GM12878 (cell line): Measurements from ENCODE around the gene ACADVL. TPM values are rescaled to one million over a fixed set of nuclear protein-coding genes. Genes with fewer than 3 reads are reported as not detected.
A peak's percentile ranks its signal among the peaks of the same experiment; 100 is the strongest.

ENCODE experiments used
- BACH1 ChIP-seq: fragments of 450-650 bp; IDR thresholded peaks from 2 replicates; pipeline ENCODE4 v1.6.1; 2017; ENCODE audit warnings: mild to moderate bottlenecking, borderline replicate concordance
- POLR2AphosphoS5 ChIP-seq: IDR thresholded peaks from 2 replicates; pipeline ENCODE4 v1.6.1; 2011; ENCODE audit warnings: mild to moderate bottlenecking, low read length, inconsistent platforms
- SREBF1 ChIP-seq: IDR thresholded peaks from 2 replicates; pipeline ENCODE4 v1.6.1; 2012; ENCODE audit warnings: mild to moderate bottlenecking, low read length
- STAT3 ChIP-seq: IDR thresholded peaks from 2 replicates; pipeline ENCODE4 v1.6.1; 2011; ENCODE audit warnings: low read depth, low read length, improper control_type of control experiment
- SUPT20H ChIP-seq: IDR thresholded peaks from 2 replicates; pipeline ENCODE4 v1.6.1; 2011; ENCODE audit warnings: low read depth, mild to moderate bottlenecking, low read length, moderate library complexity, borderline replicate concordance; ENCODE audit not compliant: control insufficient read depth
- TAF1 ChIP-seq: IDR thresholded peaks from 2 replicates; pipeline ENCODE4 v1.6.1; 2011; ENCODE audit warnings: mild to moderate bottlenecking, low read depth, low read length, borderline replicate concordance
- YBX1 ChIP-seq: fragments of 450-650 bp; IDR thresholded peaks from 2 replicates; pipeline ENCODE4 v1.6.1; 2016; ENCODE audit warnings: antibody characterized with exemption
- polyA plus RNA-seq, 11 experiments: library from polyadenylated mRNA; depleted of rRNA in 4 of 11; unstranded in 6 of 11; stranded (reverse) in 5 of 11; fragments of >200 nt; fragmentation: Nextera tagmentation in 4 of 11; fragmentation: Illumina TruSeq in 1 of 11; extraction: Ambion mirVana in 4 of 11; extraction: Trizol in 1 of 11; gene quantifications; 1 replicate in 1 of 11; 2 replicates in 10 of 11; pipeline versions ENCODE4 v1.2.1 to v1.2.3, GENCODE V29; 2011 to 2016; ENCODE audit warnings: inconsistent platforms in 2 of 11, missing spikeins in 2 of 11, low read depth in 1 of 11
- total RNA-seq, 4 experiments: library from RNA; depleted of rRNA in 3 of 4; stranded (reverse); fragments of >200 nt in 3 of 4; fragmentation: Illumina TruSeq in 1 of 4; extraction: Trizol in 1 of 4; gene quantifications; 2 replicates each; pipeline versions ENCODE4 v1.2.1 to v1.2.3, GENCODE V29; 2013 to 2021
- TF ChIP-seq, protein P1 (sequence below): IDR thresholded peaks from 2 replicates; pipeline ENCODE4 v1.6.1; 2012; ENCODE audit warnings: mild to moderate bottlenecking, low read depth, low read length
- TF ChIP-seq, protein P2 (sequence below): fragments of 450-650 bp; IDR thresholded peaks from 2 replicates; pipeline ENCODE4 v1.6.1; 2016; ENCODE audit warnings: mild to moderate bottlenecking
- TF ChIP-seq, protein P3 (sequence below): IDR thresholded peaks from 2 replicates; pipeline ENCODE4 v1.6.1; 2011; ENCODE audit warnings: borderline replicate concordance, low read depth, mild to moderate bottlenecking, moderate library complexity, low read length; ENCODE audit not compliant: insufficient read depth, poor library complexity, severe bottlenecking
- TF ChIP-seq, protein P4 (sequence below): fragments of 150-350 bp; IDR thresholded peaks from 2 replicates; pipeline ENCODE4 v1.6.1; 2016; ENCODE audit warnings: low read depth, low read length
- TF ChIP-seq, protein P5 (sequence below): IDR thresholded peaks from 2 replicates; pipeline ENCODE4 v1.6.1; 2012; ENCODE audit warnings: low read depth, low read length, improper control_type of control experiment

ACADVL gene
- total and polyA plus RNA-seq, 10 of the 15 experiments (the other 5 are each of a cell fraction or from before 2014, with no cell fraction given) = 25.4 to 232 (median 180) TPM

DNA sequence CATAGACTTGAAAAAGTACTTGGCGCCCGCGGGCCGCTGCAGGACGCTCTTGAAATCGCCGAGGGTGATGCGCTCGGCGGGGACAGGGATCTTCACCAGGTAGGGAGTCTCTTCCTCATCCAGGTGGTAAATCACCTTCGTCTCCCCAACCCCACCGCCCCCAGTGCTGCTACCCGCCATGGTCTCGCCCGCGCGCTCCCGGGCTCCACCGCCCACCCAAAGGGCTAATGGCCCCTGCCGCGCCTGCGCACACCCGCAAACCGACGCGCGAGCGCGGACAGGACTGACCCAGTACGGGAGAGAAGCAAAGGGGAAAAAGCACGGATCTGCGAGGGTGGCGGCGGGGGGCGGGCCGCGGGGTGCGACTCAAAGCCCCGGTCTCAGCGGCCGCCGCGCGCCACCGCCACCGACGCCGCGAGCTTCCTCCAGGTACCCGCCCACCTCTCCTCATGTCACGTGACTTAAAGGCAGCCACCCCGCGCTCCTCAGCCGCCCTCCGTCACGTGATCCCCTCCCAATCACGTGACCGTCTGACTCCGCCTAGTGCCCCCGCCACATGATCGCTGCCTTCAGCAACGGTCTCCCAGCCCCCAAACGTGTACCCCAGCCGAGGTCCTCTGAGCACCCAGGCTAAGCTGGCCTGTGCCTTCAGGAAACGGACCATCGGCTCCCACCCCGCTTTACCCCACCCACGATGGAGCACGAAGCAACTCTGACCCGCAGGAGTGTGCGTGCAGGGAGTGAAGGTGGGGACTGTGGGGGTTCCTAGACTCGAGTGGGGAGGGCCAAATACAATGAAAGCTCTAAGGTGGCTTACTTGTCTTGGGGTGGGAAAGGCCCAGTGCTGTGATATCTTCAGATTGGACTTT lies 14.6 kb downstream of the ACADVL start, which contains the start of gene DVL2 (continued):
- TF ChIP-seq, protein P1, sequence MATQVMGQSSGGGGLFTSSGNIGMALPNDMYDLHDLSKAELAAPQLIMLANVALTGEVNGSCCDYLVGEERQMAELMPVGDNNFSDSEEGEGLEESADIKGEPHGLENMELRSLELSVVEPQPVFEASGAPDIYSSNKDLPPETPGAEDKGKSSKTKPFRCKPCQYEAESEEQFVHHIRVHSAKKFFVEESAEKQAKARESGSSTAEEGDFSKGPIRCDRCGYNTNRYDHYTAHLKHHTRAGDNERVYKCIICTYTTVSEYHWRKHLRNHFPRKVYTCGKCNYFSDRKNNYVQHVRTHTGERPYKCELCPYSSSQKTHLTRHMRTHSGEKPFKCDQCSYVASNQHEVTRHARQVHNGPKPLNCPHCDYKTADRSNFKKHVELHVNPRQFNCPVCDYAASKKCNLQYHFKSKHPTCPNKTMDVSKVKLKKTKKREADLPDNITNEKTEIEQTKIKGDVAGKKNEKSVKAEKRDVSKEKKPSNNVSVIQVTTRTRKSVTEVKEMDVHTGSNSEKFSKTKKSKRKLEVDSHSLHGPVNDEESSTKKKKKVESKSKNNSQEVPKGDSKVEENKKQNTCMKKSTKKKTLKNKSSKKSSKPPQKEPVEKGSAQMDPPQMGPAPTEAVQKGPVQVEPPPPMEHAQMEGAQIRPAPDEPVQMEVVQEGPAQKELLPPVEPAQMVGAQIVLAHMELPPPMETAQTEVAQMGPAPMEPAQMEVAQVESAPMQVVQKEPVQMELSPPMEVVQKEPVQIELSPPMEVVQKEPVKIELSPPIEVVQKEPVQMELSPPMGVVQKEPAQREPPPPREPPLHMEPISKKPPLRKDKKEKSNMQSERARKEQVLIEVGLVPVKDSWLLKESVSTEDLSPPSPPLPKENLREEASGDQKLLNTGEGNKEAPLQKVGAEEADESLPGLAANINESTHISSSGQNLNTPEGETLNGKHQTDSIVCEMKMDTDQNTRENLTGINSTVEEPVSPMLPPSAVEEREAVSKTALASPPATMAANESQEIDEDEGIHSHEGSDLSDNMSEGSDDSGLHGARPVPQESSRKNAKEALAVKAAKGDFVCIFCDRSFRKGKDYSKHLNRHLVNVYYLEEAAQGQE = no peak
- peak; percentile 88 for TF ChIP-seq POLR2AphosphoS5
- no peak for TF ChIP-seq YBX1
- peak; percentile 95; the same call in 1 of the 2 replicates for TF ChIP-seq BACH1
- TF ChIP-seq, protein P2, sequence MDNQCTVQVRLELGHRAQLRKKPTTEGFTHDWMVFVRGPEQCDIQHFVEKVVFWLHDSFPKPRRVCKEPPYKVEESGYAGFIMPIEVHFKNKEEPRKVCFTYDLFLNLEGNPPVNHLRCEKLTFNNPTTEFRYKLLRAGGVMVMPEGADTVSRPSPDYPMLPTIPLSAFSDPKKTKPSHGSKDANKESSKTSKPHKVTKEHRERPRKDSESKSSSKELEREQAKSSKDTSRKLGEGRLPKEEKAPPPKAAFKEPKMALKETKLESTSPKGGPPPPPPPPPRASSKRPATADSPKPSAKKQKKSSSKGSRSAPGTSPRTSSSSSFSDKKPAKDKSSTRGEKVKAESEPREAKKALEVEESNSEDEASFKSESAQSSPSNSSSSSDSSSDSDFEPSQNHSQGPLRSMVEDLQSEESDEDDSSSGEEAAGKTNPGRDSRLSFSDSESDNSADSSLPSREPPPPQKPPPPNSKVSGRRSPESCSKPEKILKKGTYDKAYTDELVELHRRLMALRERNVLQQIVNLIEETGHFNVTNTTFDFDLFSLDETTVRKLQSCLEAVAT = no peak
- TF ChIP-seq, protein P3, sequence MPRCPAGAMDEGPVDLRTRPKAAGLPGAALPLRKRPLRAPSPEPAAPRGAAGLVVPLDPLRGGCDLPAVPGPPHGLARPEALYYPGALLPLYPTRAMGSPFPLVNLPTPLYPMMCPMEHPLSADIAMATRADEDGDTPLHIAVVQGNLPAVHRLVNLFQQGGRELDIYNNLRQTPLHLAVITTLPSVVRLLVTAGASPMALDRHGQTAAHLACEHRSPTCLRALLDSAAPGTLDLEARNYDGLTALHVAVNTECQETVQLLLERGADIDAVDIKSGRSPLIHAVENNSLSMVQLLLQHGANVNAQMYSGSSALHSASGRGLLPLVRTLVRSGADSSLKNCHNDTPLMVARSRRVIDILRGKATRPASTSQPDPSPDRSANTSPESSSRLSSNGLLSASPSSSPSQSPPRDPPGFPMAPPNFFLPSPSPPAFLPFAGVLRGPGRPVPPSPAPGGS = peak; percentile 98
- TF ChIP-seq, protein P4, sequence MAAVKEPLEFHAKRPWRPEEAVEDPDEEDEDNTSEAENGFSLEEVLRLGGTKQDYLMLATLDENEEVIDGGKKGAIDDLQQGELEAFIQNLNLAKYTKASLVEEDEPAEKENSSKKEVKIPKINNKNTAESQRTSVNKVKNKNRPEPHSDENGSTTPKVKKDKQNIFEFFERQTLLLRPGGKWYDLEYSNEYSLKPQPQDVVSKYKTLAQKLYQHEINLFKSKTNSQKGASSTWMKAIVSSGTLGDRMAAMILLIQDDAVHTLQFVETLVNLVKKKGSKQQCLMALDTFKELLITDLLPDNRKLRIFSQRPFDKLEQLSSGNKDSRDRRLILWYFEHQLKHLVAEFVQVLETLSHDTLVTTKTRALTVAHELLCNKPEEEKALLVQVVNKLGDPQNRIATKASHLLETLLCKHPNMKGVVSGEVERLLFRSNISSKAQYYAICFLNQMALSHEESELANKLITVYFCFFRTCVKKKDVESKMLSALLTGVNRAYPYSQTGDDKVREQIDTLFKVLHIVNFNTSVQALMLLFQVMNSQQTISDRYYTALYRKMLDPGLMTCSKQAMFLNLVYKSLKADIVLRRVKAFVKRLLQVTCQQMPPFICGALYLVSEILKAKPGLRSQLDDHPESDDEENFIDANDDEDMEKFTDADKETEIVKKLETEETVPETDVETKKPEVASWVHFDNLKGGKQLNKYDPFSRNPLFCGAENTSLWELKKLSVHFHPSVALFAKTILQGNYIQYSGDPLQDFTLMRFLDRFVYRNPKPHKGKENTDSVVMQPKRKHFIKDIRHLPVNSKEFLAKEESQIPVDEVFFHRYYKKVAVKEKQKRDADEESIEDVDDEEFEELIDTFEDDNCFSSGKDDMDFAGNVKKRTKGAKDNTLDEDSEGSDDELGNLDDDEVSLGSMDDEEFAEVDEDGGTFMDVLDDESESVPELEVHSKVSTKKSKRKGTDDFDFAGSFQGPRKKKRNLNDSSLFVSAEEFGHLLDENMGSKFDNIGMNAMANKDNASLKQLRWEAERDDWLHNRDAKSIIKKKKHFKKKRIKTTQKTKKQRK = no peak
- peak; percentile 61; the same call in 1 of the 2 replicates for TF ChIP-seq SREBF1
- 0 out of 2 replicates have a peak, but pooled peaks have one; percentile 18 for TF ChIP-seq TAF1
- TF ChIP-seq, protein P5, sequence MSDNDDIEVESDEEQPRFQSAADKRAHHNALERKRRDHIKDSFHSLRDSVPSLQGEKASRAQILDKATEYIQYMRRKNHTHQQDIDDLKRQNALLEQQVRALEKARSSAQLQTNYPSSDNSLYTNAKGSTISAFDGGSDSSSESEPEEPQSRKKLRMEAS = peak; percentile 98
- TF ChIP-seq STAT3 = no peak
- no peak for TF ChIP-seq SUPT20H
